ENCODE data around the gene CFHR4.
"Not testable (repeated sequence)": the region's sequence is repeated elsewhere in the genome, so short reads cannot be mapped to it uniquely, and the experiment has no call there.

CFHR4 gene

GRCh38 chr1:196887515-196888239 is at the start of gene CFHR4:
TSS of gene CFHR4 (plus strand) at chr1:196888052. CDS start at chr1:196888151, 99 bp downstream.
- no peak for DNase-seq (ENCODE audit: low spot score)

GRCh38 chr1:196849613-196850492 is 38.0 kb upstream of the CFHR4 start:
- not testable (repeated sequence) for DNase-seq (ENCODE audit: low spot score)

- no peak for DNase-seq (ENCODE audit: low spot score)
Measured at GRCh38 chr1:196856053-196856452, 31.8 kb upstream of the CFHR4 start.

- DNase-seq (ENCODE audit: low spot score) = no peak
Measured at GRCh38 chr1:196857188-196857587, 30.7 kb upstream of the CFHR4 start.

GRCh38 chr1:196858811-196859210 is 29.0 kb upstream of the CFHR4 start:
- DNase-seq (ENCODE audit: low spot score) = no peak

- DNase-seq (ENCODE audit: low spot score) = no peak
Measured at GRCh38 chr1:196860323-196860884, 27.4 kb upstream of the CFHR4 start.

- DNase-seq (ENCODE audit: low spot score) = no peak
Measured at GRCh38 chr1:196861429-196861828, 26.4 kb upstream of the CFHR4 start.

GRCh38 chr1:196866974-196867373 is 20.9 kb upstream of the CFHR4 start:
- no peak for DNase-seq (ENCODE audit: low spot score)

GRCh38 chr1:196873385-196873784 is 14.5 kb upstream of the CFHR4 start:
- no peak for DNase-seq (ENCODE audit: low spot score)

GRCh38 chr1:196875935-196876334 is 11.9 kb upstream of the CFHR4 start:
- no peak for DNase-seq (ENCODE audit: low spot score)

GRCh38 chr1:196877964-196878363 is 9.9 kb upstream of the CFHR4 start:
- DNase-seq (ENCODE audit: low spot score) = no peak

- DNase-seq (ENCODE audit: low spot score) = not testable (repeated sequence)
Measured at GRCh38 chr1:196886560-196886959, 1.3 kb upstream of the CFHR4 start.

GRCh38 chr1:196890668-196891067 is 2.8 kb downstream of the CFHR4 start:
- DNase-seq (ENCODE audit: low spot score) = no peak

GRCh38 chr1:196891251-196891650 is 3.4 kb downstream of the CFHR4 start:
- no peak for DNase-seq (ENCODE audit: low spot score)

GRCh38 chr1:196896355-196896754 is 8.5 kb downstream of the CFHR4 start:
- DNase-seq (ENCODE audit: low spot score) = no peak

- no peak for DNase-seq (ENCODE audit: low spot score)
Measured at GRCh38 chr1:196897158-196897828, 9.4 kb downstream of the CFHR4 start.

- no peak for DNase-seq (ENCODE audit: low spot score)
Measured at GRCh38 chr1:196902344-196902743, 14.5 kb downstream of the CFHR4 start.

GRCh38 chr1:196910215-196910614 is 22.4 kb downstream of the CFHR4 start:
- DNase-seq (ENCODE audit: low spot score) = no peak

GRCh38 chr1:196912283-196912682 is 24.4 kb downstream of the CFHR4 start:
- not testable (repeated sequence) for DNase-seq (ENCODE audit: low spot score)

- not testable (repeated sequence) for DNase-seq (ENCODE audit: low spot score)
Measured at GRCh38 chr1:196926839-196927238, 39.0 kb downstream of the CFHR4 start.

GRCh38 chr1:196932853-196933252 is 45.0 kb downstream of the CFHR4 start:
- DNase-seq (ENCODE audit: low spot score) = not testable (repeated sequence)

GRCh38 chr1:196933531-196934189 is 45.8 kb downstream of the CFHR4 start:
- DNase-seq (ENCODE audit: low spot score) = no peak

All from Ammon's horn (tissue), 1 donor.